Erythroblast (primary cell): ENCODE measurements around the gene ABHD2.

Experiments
- GATA1 ChIP-seq: IDR thresholded peaks from 2 replicates; pipeline ENCODE4 v1.6.1; 2011; ENCODE audit warnings: low read depth, mild to moderate bottlenecking, control low read depth, low read length, moderate library complexity
- POLR2A ChIP-seq: IDR thresholded peaks from 2 replicates; pipeline ENCODE4 v1.6.1; 2011; ENCODE audit warnings: mild to moderate bottlenecking, low read length

DNA sequence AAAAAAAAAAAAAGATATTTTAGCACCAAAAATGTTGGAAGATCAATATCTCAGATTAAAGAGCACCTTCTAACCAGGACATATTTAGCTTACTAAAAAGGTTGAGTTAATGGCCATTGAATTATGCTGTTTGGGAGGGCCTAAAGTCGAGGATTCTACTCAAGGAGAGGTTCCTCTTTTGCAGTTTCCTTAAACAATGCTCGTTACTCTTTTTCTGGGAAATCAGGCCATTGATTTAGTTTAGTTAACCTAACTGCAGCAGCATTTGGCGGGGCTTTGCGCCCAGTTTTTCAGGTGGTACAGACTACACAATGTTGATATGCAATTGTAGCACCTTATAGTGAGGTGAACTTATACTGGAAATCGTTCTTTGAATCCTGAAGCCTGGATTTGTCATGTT, 6.8 kb downstream of the ABHD2 start:
- TF ChIP-seq POLR2A: no peak
- TF ChIP-seq GATA1: no peak
